ENCODE measurements around the gene CFAP97. TPM values are rescaled to one million over a fixed set of nuclear protein-coding genes. Genes with fewer than 3 reads are reported as not detected.

CFAP97 gene
- total RNA-seq, 2 donors from 2014 or later = 12.2 to 22.4 TPM

DNA sequence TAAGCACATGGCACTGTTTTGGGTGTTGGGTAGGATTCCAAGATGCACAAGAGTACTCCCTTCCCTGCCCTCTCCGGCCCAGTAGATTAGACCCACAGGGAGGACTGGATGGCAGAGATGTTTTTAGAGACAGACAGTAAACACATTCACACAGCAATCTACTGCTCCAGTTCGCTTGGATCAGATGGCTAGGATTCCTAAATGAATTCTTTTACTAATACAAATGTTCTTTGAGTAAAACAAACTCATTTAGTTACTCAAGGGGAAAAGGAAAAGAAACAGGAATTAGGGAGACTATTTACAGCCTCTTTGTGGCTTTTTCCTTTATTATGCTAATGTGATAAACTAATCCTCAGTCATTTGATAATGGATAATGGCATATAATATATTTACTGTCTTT is 11.5 kb upstream of the CFAP97 start:
- no peak for DNase-seq
- no peaks in the 10 kb centered on the region for H3K36me3 ChIP-seq
- intact Hi-C loops (cut with DNase I) = no loop called here
- no peak overlapping the region for H3K27ac ChIP-seq
- no peaks in the 10 kb centered on the region for H3K27me3 ChIP-seq
- no peaks in the 10 kb centered on the region for H3K9me3 ChIP-seq
- H3K4me3 ChIP-seq = no peak overlapping the region
- no peaks in the 10 kb centered on the region for H3K4me1 ChIP-seq
- H3K9ac ChIP-seq (ENCODE audit: low read depth in 2 of 2, low read length in 2 of 2) = no peak overlapping the region
- TF ChIP-seq, protein P1, sequence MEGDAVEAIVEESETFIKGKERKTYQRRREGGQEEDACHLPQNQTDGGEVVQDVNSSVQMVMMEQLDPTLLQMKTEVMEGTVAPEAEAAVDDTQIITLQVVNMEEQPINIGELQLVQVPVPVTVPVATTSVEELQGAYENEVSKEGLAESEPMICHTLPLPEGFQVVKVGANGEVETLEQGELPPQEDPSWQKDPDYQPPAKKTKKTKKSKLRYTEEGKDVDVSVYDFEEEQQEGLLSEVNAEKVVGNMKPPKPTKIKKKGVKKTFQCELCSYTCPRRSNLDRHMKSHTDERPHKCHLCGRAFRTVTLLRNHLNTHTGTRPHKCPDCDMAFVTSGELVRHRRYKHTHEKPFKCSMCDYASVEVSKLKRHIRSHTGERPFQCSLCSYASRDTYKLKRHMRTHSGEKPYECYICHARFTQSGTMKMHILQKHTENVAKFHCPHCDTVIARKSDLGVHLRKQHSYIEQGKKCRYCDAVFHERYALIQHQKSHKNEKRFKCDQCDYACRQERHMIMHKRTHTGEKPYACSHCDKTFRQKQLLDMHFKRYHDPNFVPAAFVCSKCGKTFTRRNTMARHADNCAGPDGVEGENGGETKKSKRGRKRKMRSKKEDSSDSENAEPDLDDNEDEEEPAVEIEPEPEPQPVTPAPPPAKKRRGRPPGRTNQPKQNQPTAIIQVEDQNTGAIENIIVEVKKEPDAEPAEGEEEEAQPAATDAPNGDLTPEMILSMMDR (IDR thresholded peaks at IDR 0.05) = no peak

DNA sequence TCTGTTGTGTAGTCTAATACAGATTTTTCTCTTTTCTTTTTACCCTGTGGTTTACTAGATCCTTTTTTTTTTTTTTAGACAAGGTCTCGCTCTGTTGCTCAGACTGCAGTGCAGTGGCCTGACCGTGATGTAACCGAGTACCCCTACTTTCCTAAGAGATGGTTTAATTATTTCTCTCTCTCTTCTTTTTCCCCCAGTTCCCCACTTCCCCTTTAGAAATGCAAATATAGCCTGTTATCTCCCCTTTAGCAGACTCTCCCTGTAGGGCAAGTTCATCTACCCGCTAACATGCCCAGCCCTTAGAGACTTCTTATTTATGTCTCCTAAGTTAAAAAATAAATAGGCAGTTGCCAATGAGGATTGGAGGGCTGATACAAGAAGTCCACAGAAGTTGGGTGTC is 10.1 kb upstream of the CFAP97 start:
- no peak overlapping the region for H3K4me3 ChIP-seq
- H3K9ac ChIP-seq (ENCODE audit: low read depth in 2 of 2, low read length in 2 of 2) = no peak overlapping the region
- DNase-seq = no peak
- TF ChIP-seq, protein P1 (IDR thresholded peaks at IDR 0.05) = no peak
- no peaks in the 10 kb centered on the region for H3K4me1 ChIP-seq
- H3K9me3 ChIP-seq = no peaks in the 10 kb centered on the region
- no peaks in the 10 kb centered on the region for H3K27me3 ChIP-seq
- H3K27ac ChIP-seq = no peak overlapping the region
- intact Hi-C loops (cut with DNase I) = no loop called here
- H3K36me3 ChIP-seq = no peaks in the 10 kb centered on the region

DNA sequence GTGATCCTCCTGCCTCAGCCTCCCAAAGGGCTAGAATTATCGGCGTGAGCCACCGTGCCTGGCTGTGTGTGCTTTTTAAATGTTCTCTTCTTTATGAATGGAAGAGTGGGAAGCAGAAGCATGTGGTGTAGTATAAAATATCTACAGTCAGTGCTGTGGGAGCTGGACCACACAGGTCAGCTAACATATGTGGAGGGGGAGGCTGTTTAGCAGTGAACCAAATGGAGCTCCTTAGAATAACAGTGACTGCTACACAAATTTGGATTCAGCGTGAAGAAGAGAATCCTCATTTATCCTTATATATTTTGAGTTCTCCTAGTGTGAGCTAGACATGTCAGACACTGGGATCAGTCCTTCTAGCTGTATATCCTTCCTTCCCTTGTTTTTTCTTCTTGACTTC is 8.8 kb upstream of the CFAP97 start:
- no peaks in the 10 kb centered on the region for H3K27me3 ChIP-seq
- H3K27ac ChIP-seq = no peak overlapping the region
- no peak overlapping the region for H3K9ac ChIP-seq (ENCODE audit: low read depth in 2 of 2, low read length in 2 of 2)
- no peaks in the 10 kb centered on the region for H3K4me1 ChIP-seq
- intact Hi-C loops (cut with DNase I) = no loop called here
- TF ChIP-seq, protein P1 (IDR thresholded peaks at IDR 0.05) = no peak
- H3K4me3 ChIP-seq = no peak overlapping the region
- H3K9me3 ChIP-seq = no peaks in the 10 kb centered on the region
- DNase-seq = no peak
- H3K36me3 ChIP-seq = no peaks in the 10 kb centered on the region

DNA sequence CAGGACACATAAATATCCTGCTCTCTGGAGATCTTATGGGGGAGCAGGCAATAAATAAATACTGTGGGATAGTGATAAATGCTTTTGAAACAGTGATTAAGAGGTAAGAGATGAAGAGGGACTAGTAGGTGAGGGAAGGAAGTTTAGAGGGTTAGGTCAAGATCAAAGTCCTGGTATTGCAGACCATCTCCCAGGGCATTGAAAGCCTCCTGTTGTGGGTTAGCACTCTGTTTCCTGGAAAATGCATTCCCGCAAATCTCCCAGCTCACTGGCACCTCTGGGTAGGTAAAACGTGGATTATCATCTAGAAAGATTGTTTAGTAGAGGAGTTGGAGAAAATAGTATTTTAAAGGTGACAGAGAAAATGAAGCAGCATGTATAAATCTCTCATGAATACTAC is 7.8 kb upstream of the CFAP97 start:
- no peaks in the 10 kb centered on the region for H3K4me1 ChIP-seq
- intact Hi-C loops (cut with DNase I) = no loop called here
- TF ChIP-seq, protein P1 (IDR thresholded peaks at IDR 0.05) = no peak
- no peak overlapping the region for H3K4me3 ChIP-seq
- H3K27ac ChIP-seq = no peak overlapping the region
- no peaks in the 10 kb centered on the region for H3K9me3 ChIP-seq
- H3K9ac ChIP-seq (ENCODE audit: low read depth in 2 of 2, low read length in 2 of 2) = no peak overlapping the region
- no peak for DNase-seq
- no peaks in the 10 kb centered on the region for H3K36me3 ChIP-seq
- no peaks in the 10 kb centered on the region for H3K27me3 ChIP-seq

DNA sequence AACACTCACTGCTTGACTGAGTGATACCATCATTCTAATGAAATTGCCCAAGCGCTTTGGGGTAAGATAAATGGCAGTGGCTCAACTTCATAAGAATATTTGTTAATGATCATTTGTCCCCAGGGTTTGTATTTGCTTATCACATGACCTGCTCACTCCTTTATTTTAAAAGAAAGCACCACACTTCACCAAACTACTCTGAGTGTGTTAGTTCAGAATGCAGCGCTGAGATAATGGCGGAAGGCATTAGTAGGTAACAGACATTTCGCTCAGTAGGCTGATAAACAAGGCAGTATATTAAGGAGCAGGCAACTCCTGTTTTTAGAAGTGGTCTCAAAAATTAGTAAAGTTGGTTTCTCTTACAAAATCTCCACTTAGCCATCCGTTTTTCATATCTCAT is 7.2 kb upstream of the CFAP97 start:
- Histone ChIP-seq H3K9me3 (no peaks in the 10 kb centered on the region), H3K36me3 (no peaks in the 10 kb centered on the region), H3K4me1 (no peaks in the 10 kb centered on the region), H3K9ac (ENCODE audit: low read depth in 2 of 2, low read length in 2 of 2) (peak overlapping the region in 1 of 2 donors; percentile 85), H3K27me3 (no peaks in the 10 kb centered on the region), H3K27ac (no peak overlapping the region), H3K4me3 (peak overlapping the region; percentile 67)
- TF ChIP-seq, protein P1 (IDR thresholded peaks at IDR 0.05) = no peak
- no peak for DNase-seq
- intact Hi-C loops (cut with DNase I) = no loop called here
